PFSK-1 (cell line): ENCODE results near the gene MRTFA.

Experiments used
- POLR2AphosphoS5 ChIP-seq: IDR thresholded peaks from 2 replicates; pipeline ENCODE4 v1.6.1; 2012; ENCODE audit warnings: low read depth, mild to moderate bottlenecking, control low read depth, low read length, moderate library complexity
- SIN3A ChIP-seq: IDR thresholded peaks from 2 replicates; pipeline ENCODE4 v1.6.1; 2012; ENCODE audit warnings: mild to moderate bottlenecking, low read length, moderate library complexity, borderline replicate concordance; ENCODE audit not compliant: insufficient read depth
- TAF1 ChIP-seq: IDR thresholded peaks from 2 replicates; pipeline ENCODE4 v1.6.1; 2012; ENCODE audit warnings: low read length, control low read depth, borderline replicate concordance; ENCODE audit not compliant: insufficient read depth
- TF ChIP-seq, protein P1 (sequence below), 2 experiments: IDR thresholded peaks; 2 replicates each; pipeline versions ENCODE4 v1.6.1 to v1.8.0; 2011 to 2012; ENCODE audit warnings: low read depth in 2 of 2, low read length in 2 of 2, control low read depth in 1 of 2, inconsistent platforms in 1 of 2, mild to moderate bottlenecking in 1 of 2, moderate library complexity in 1 of 2; ENCODE audit not compliant: insufficient read depth in 1 of 2

DNA sequence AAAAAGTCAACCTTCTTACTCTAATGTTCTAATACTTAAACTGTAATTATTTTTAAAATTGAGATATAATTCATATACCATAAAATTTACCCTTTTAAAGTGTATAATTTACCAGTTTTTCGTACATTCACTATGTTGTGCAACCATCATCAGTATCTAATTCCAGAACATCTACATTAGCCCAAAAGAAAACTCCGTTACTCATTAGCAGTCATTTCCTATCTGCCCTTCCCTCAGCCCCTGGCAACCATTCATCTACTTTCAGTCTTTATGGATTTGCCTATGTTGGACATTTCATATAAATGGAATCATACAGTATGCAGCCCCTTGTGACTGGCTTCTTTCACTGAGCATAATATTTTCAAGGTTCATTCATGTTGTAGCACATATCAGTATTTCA, 243.9 kb downstream of the MRTFA start:
- TF ChIP-seq TAF1 (no peak), POLR2AphosphoS5 (no peak), SIN3A (no peak)
- TF ChIP-seq, protein P1, sequence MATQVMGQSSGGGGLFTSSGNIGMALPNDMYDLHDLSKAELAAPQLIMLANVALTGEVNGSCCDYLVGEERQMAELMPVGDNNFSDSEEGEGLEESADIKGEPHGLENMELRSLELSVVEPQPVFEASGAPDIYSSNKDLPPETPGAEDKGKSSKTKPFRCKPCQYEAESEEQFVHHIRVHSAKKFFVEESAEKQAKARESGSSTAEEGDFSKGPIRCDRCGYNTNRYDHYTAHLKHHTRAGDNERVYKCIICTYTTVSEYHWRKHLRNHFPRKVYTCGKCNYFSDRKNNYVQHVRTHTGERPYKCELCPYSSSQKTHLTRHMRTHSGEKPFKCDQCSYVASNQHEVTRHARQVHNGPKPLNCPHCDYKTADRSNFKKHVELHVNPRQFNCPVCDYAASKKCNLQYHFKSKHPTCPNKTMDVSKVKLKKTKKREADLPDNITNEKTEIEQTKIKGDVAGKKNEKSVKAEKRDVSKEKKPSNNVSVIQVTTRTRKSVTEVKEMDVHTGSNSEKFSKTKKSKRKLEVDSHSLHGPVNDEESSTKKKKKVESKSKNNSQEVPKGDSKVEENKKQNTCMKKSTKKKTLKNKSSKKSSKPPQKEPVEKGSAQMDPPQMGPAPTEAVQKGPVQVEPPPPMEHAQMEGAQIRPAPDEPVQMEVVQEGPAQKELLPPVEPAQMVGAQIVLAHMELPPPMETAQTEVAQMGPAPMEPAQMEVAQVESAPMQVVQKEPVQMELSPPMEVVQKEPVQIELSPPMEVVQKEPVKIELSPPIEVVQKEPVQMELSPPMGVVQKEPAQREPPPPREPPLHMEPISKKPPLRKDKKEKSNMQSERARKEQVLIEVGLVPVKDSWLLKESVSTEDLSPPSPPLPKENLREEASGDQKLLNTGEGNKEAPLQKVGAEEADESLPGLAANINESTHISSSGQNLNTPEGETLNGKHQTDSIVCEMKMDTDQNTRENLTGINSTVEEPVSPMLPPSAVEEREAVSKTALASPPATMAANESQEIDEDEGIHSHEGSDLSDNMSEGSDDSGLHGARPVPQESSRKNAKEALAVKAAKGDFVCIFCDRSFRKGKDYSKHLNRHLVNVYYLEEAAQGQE (IDR thresholded peaks at IDR 0.05; ENCODE audit: insufficient read depth in 1 of 2, low read depth in 2 of 2, low read length in 2 of 2) = no peak
